Measurements from ENCODE around the gene TRIML1.

TRIML1 gene

DNA sequence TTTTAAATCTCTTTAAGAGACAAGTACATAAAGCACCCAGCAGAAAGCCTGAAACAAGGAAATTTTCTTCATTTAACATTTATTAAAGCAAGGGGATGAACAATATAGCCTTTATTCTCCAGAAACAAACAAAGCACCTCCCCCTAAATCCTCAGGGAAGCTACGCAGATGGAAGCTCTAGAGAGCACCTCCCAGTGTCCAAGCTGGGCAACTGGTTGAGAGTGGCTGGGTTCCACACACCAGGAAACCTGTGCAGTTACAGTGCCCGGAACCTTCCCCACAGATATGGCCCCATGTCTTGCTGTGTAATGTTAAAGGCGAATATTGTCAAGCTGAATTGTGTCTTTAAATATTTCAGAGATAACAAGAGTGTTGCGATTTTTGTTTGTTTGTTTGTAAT lies 8.9 kb upstream of the TRIML1 start:
- Histone ChIP-seq H4K20me1 (ENCODE audit: insufficient read depth, low read length) (no peaks in the 10 kb centered on the region), H3K36me3 (ENCODE audit: insufficient read depth, low read length) (no peaks in the 10 kb centered on the region), H3K9me3 (ENCODE audit: insufficient read depth, low read length, severe bottlenecking) (peaks cover 3% of the 10 kb centered on the region), H3K4me3 (ENCODE audit: low read depth in 1 of 2, low read length in 2 of 2) (no peak overlapping the region), H3K4me2 (ENCODE audit: insufficient read depth, low read length) (no peak overlapping the region), H2AFZ (ENCODE audit: low read depth, low read length) (no peak overlapping the region), H3K4me1 (ENCODE audit: insufficient read depth, low read length) (no peaks in the 10 kb centered on the region), H3K79me2 (ENCODE audit: insufficient read depth, low read length) (no peaks in the 10 kb centered on the region), H3K27ac (ENCODE audit: low read length) (no peak overlapping the region), H3K27me3 (ENCODE audit: insufficient read depth, low read length, poor library complexity) (no peaks in the 10 kb centered on the region), H3K9ac (ENCODE audit: low read depth, low read length) (no peak overlapping the region)
- no peak for TF ChIP-seq EZH2 (IDR thresholded peaks at IDR 0.05; ENCODE audit: borderline replicate concordance, low read depth, low read length, severe bottlenecking)
- TF ChIP-seq, protein P1, sequence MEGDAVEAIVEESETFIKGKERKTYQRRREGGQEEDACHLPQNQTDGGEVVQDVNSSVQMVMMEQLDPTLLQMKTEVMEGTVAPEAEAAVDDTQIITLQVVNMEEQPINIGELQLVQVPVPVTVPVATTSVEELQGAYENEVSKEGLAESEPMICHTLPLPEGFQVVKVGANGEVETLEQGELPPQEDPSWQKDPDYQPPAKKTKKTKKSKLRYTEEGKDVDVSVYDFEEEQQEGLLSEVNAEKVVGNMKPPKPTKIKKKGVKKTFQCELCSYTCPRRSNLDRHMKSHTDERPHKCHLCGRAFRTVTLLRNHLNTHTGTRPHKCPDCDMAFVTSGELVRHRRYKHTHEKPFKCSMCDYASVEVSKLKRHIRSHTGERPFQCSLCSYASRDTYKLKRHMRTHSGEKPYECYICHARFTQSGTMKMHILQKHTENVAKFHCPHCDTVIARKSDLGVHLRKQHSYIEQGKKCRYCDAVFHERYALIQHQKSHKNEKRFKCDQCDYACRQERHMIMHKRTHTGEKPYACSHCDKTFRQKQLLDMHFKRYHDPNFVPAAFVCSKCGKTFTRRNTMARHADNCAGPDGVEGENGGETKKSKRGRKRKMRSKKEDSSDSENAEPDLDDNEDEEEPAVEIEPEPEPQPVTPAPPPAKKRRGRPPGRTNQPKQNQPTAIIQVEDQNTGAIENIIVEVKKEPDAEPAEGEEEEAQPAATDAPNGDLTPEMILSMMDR (IDR thresholded peaks at IDR 0.05; ENCODE audit: borderline replicate concordance, extremely low read depth, low read length, poor library complexity, severe bottlenecking), result no peak
- DNase-seq (no peak), ATAC-seq (ENCODE audit: insufficient read depth, low read depth) (no peak)

DNA sequence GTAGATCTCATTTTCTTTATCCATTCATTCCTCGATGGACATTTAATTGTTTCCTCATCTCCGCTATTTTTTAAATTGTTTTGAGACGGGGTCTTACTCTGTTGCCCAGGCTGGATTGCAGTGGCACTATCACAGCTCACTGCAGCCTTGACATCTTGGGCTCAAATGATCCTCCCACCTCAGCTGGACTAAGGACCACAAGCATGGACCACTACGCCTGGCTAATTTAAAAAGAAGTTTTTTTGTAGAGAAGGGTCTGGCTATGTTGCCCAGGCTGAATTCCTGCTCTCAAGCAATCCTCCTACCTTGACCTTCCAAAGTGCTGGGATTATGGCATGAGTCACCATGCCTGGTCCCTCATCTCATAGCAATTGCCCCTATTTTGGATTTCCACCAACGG lies 7.0 kb upstream of the TRIML1 start:
- H3K4me3 ChIP-seq (ENCODE audit: low read depth in 1 of 2, low read length in 2 of 2), result no peak overlapping the region
- DNase-seq (no peak), ATAC-seq (ENCODE audit: insufficient read depth, low read depth) (no peak)
- H3K4me2 ChIP-seq (ENCODE audit: insufficient read depth, low read length), result no peak overlapping the region
- H2AFZ ChIP-seq (ENCODE audit: low read depth, low read length), result no peak overlapping the region
- H4K20me1 ChIP-seq (ENCODE audit: insufficient read depth, low read length), result no peaks in the 10 kb centered on the region
- H3K9ac ChIP-seq (ENCODE audit: low read depth, low read length), result no peak overlapping the region
- H3K9me3 ChIP-seq (ENCODE audit: insufficient read depth, low read length, severe bottlenecking), result no peaks in the 10 kb centered on the region
- no peak overlapping the region for H3K27ac ChIP-seq (ENCODE audit: low read length)
- H3K27me3 ChIP-seq (ENCODE audit: insufficient read depth, low read length, poor library complexity), result no peaks in the 10 kb centered on the region
- H3K79me2 ChIP-seq (ENCODE audit: insufficient read depth, low read length), result no peaks in the 10 kb centered on the region
- no peaks in the 10 kb centered on the region for H3K4me1 ChIP-seq (ENCODE audit: insufficient read depth, low read length)
- H3K36me3 ChIP-seq (ENCODE audit: insufficient read depth, low read length), result no peaks in the 10 kb centered on the region
- TF ChIP-seq EZH2 (IDR thresholded peaks at IDR 0.05; ENCODE audit: borderline replicate concordance, low read depth, low read length, severe bottlenecking), result no peak
- TF ChIP-seq, protein P1 (IDR thresholded peaks at IDR 0.05; ENCODE audit: borderline replicate concordance, extremely low read depth, low read length, poor library complexity, severe bottlenecking), result no peak

DNA sequence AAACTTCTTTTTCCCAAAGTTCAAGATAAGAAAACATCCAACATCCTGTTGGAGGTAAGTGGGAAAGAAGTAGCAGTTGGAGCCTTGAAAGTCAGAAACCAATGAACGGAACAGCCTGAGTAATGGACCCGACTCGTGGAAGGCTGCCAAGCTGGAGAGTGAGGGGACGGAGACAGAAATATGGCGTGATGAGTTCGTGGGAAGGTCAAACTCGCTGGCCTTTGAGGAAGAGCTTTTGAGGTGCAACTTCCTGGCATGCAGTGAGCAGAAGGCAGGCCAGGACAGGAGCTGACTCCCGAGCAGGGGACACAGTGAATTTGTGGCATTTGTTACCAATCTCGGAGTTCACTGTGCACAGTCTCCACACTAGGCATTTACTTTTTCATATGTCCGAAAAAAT lies 1.0 kb upstream of the TRIML1 start:
- Histone ChIP-seq H3K4me3 (ENCODE audit: low read depth in 1 of 2, low read length in 2 of 2) (no peak overlapping the region), H3K4me2 (ENCODE audit: insufficient read depth, low read length) (no peak overlapping the region), H2AFZ (ENCODE audit: low read depth, low read length) (no peak overlapping the region), H3K9ac (ENCODE audit: low read depth, low read length) (no peak overlapping the region), H3K27ac (ENCODE audit: low read length) (no peak overlapping the region), H3K4me1 (ENCODE audit: insufficient read depth, low read length) (no peaks in the 10 kb centered on the region), H4K20me1 (ENCODE audit: insufficient read depth, low read length) (no peaks in the 10 kb centered on the region), H3K27me3 (ENCODE audit: insufficient read depth, low read length, poor library complexity) (no peaks in the 10 kb centered on the region), H3K36me3 (ENCODE audit: insufficient read depth, low read length) (no peaks in the 10 kb centered on the region), H3K79me2 (ENCODE audit: insufficient read depth, low read length) (no peaks in the 10 kb centered on the region), H3K9me3 (ENCODE audit: insufficient read depth, low read length, severe bottlenecking) (peaks cover 11% of the 10 kb centered on the region)
- TF ChIP-seq, protein P1 (IDR thresholded peaks at IDR 0.05; ENCODE audit: borderline replicate concordance, extremely low read depth, low read length, poor library complexity, severe bottlenecking), result no peak
- no peak for TF ChIP-seq EZH2 (IDR thresholded peaks at IDR 0.05; ENCODE audit: borderline replicate concordance, low read depth, low read length, severe bottlenecking)
- DNase-seq, result no peak
- no peak for ATAC-seq (ENCODE audit: insufficient read depth, low read depth)

DNA sequence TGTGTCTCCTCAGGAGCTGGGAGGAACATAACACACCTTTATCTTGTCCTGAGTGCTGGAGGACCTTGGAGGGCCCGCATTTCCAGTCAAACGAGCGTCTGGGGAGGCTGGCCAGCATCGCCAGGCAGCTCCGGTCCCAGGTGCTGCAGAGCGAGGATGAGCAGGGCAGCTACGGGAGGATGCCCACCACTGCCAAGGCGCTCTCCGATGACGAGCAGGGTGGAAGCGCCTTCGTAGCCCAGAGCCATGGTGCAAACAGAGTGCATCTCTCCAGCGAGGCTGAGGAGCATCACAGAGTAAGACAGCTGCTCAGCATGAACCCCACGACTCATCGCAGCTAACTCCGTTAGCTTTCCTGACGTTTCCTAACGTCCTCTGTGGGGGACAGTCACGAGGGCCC lies 430 bp downstream of the TRIML1 start:
- ATAC-seq (ENCODE audit: insufficient read depth, low read depth) (no peak), DNase-seq (no peak)
- Histone ChIP-seq H3K4me3 (ENCODE audit: low read depth in 1 of 2, low read length in 2 of 2) (no peak overlapping the region), H3K36me3 (ENCODE audit: insufficient read depth, low read length) (no peaks in the 10 kb centered on the region), H3K27me3 (ENCODE audit: insufficient read depth, low read length, poor library complexity) (no peaks in the 10 kb centered on the region), H4K20me1 (ENCODE audit: insufficient read depth, low read length) (no peaks in the 10 kb centered on the region), H3K4me1 (ENCODE audit: insufficient read depth, low read length) (no peaks in the 10 kb centered on the region), H3K9me3 (ENCODE audit: insufficient read depth, low read length, severe bottlenecking) (peaks cover 20% of the 10 kb centered on the region), H3K27ac (ENCODE audit: low read length) (no peak overlapping the region), H3K79me2 (ENCODE audit: insufficient read depth, low read length) (no peaks in the 10 kb centered on the region), H3K4me2 (ENCODE audit: insufficient read depth, low read length) (no peak overlapping the region), H2AFZ (ENCODE audit: low read depth, low read length) (no peak overlapping the region), H3K9ac (ENCODE audit: low read depth, low read length) (no peak overlapping the region)
- TF ChIP-seq, protein P1 (IDR thresholded peaks at IDR 0.05; ENCODE audit: borderline replicate concordance, extremely low read depth, low read length, poor library complexity, severe bottlenecking), result no peak
- TF ChIP-seq EZH2 (IDR thresholded peaks at IDR 0.05; ENCODE audit: borderline replicate concordance, low read depth, low read length, severe bottlenecking), result no peak

Data from DND-41 (cell line).